Smooth muscle cell (in vitro differentiated cells): ENCODE data around the gene NRP1. TPM values are rescaled to one million over a fixed set of nuclear protein-coding genes. Genes with fewer than 3 reads are reported as not detected.

Experiments used
- DNase-seq: peaks from one replicate; lab custom pipeline; 2025; ENCODE audit not compliant: unreplicated experiment; lab: John Stamatoyannopoulos, UW
- H2AFZ ChIP-seq: fragments of 200-600 bp; sonication (generic); 2 replicates; pipeline ENCODE4 v1.6.0; 2016; ENCODE audit warnings: antibody characterized with exemption, low read depth, mild to moderate bottlenecking
- H3F3A ChIP-seq: fragments of 200-600 bp; sonication (generic); 2 replicates; pipeline ENCODE4 v1.6.0; 2017; ENCODE audit warnings: antibody characterized with exemption, low read depth
- H3K27ac ChIP-seq: fragments of 200-600 bp; sonication (generic); 2 replicates; pipeline ENCODE4 v1.5.1; 2016; ENCODE audit warnings: low read depth, mild to moderate bottlenecking
- H3K27me3 ChIP-seq: fragments of 200-600 bp; sonication (generic); 2 replicates; pipeline ENCODE4 v1.6.1; 2016; ENCODE audit warnings: low read depth, mild to moderate bottlenecking
- H3K36me3 ChIP-seq: fragments of 200-600 bp; sonication (generic); 2 replicates; pipeline ENCODE4 v1.5.1; 2016; ENCODE audit warnings: low read depth
- H3K4me1 ChIP-seq: fragments of 200-600 bp; sonication (generic); 2 replicates; pipeline ENCODE4 v1.5.1; 2016; ENCODE audit warnings: low read depth
- H3K4me2 ChIP-seq: fragments of 200-600 bp; sonication (generic); 2 replicates; pipeline ENCODE4 v1.6.0; 2016; ENCODE audit warnings: mild to moderate bottlenecking
- H3K4me3 ChIP-seq: fragments of 200-600 bp; sonication (generic); 2 replicates; pipeline ENCODE4 v1.5.1; 2016; ENCODE audit warnings: mild to moderate bottlenecking
- H3K79me2 ChIP-seq: fragments of 200-600 bp; sonication (generic); 2 replicates; pipeline ENCODE4 v1.6.0; 2016; ENCODE audit warnings: low read depth, mild to moderate bottlenecking
- H3K9ac ChIP-seq: fragments of 200-600 bp; sonication (generic); 2 replicates; pipeline ENCODE4 v1.6.0; 2016; ENCODE audit warnings: low read depth
- H3K9me3 ChIP-seq: fragments of 200-600 bp; sonication (generic); replicated peaks from 2 replicates; pipeline ENCODE4 v1.5.1; 2016; ENCODE audit warnings: low read depth
- H4K20me1 ChIP-seq: fragments of 200-600 bp; sonication (generic); 2 replicates; pipeline ENCODE4 v1.6.0; 2016; ENCODE audit warnings: low read depth
- WGBS: methylation state at CpG from one replicate; pipeline ENCODE4 v1.1.7; 2016; ENCODE audit warnings: low lambda C conversion rate; 5-methylcytosine and 5-hydroxymethylcytosine counted together
- polyA plus RNA-seq: library from polyadenylated mRNA; unstranded; fragments of >200 nt; fragmentation: Nextera tagmentation; extraction: Ambion mirVana; gene quantifications from 2 replicates; pipeline ENCODE4 v1.2.1, GENCODE V29; 2016
- total RNA-seq: library from RNA; depleted of rRNA; stranded (reverse); fragments of >200 nt; gene quantifications from 2 replicates; pipeline ENCODE4 v1.2.3, GENCODE V29; 2014
- TF ChIP-seq, protein P1 (sequence below): fragments of 200-600 bp; sonication (generic); IDR thresholded peaks from 2 replicates; pipeline ENCODE4 v1.5.1; 2017; ENCODE audit warnings: borderline replicate concordance, mild to moderate bottlenecking, antibody characterized with exemption; ENCODE audit not compliant: insufficient read depth, poor library complexity, severe bottlenecking

Gene NRP1
- total and polyA plus RNA-seq, 2 experiments from 2014 or later = 74.8 to 80.4 TPM

DNA sequence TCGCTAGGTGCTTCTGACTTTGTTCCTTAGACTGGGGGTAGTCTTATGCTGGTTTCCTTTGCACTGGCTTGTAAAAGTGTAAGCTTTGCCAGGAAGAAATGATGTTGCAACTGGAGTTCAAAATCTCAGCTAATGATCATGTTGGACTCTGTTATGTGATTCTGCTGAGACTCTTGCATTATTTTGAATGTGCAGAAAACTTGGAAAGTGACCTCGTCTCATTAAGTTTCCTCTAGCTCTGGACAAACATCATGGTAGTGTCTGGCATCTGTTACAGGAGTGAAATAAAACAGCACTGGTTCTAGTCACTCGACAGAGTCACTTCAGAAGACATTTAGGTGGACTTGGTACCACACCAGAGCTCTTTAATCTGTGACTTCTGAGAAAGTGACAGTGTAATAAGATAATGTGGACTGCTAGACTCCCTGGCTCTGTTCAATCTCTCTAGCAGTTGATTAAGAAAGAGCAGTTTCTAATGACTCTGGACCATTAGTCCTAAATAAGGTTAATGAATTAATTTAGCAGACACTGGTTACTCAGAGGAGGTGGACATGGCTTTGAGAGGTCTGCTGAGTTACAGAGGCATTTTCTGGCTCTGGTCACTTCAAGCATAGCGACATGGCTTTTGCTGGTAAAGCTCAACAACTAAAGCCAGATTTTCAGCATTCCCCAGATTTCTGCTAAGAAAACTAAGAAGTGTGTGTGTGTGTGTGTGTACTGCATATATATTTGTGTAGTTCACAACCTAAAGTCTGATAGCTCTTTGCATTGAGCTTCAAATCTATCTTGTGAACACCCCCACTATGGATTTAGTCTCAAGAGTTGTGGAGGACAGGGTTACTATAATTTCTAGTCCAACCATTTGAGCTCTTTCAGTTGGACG lies 2.0 kb downstream of the NRP1 start:
- peak overlapping the region; percentile 76 for H3K9ac ChIP-seq
- peaks cover 17% of the 10 kb centered on the region for H3K4me1 ChIP-seq
- H2AFZ ChIP-seq = peak overlapping the region; percentile 22
- no peaks in the 10 kb centered on the region for H4K20me1 ChIP-seq
- no peak for DNase-seq
- WGBS = 6% methylated on average over 5 of the region's 5 CpGs
- peak overlapping the region; percentile 96 for H3K4me3 ChIP-seq
- TF ChIP-seq, protein P1, sequence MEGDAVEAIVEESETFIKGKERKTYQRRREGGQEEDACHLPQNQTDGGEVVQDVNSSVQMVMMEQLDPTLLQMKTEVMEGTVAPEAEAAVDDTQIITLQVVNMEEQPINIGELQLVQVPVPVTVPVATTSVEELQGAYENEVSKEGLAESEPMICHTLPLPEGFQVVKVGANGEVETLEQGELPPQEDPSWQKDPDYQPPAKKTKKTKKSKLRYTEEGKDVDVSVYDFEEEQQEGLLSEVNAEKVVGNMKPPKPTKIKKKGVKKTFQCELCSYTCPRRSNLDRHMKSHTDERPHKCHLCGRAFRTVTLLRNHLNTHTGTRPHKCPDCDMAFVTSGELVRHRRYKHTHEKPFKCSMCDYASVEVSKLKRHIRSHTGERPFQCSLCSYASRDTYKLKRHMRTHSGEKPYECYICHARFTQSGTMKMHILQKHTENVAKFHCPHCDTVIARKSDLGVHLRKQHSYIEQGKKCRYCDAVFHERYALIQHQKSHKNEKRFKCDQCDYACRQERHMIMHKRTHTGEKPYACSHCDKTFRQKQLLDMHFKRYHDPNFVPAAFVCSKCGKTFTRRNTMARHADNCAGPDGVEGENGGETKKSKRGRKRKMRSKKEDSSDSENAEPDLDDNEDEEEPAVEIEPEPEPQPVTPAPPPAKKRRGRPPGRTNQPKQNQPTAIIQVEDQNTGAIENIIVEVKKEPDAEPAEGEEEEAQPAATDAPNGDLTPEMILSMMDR = no peak
- peaks cover 8% of the 10 kb centered on the region for H3K36me3 ChIP-seq
- peaks cover 69% of the 10 kb centered on the region for H3K79me2 ChIP-seq
- H3K27me3 ChIP-seq = no peaks in the 10 kb centered on the region
- H3K4me2 ChIP-seq = peak overlapping the region; percentile 99
- peak overlapping the region; percentile 83 for H3K27ac ChIP-seq
- H3F3A ChIP-seq = peaks cover 10% of the 10 kb centered on the region
- no peaks in the 10 kb centered on the region for H3K9me3 ChIP-seq

DNA sequence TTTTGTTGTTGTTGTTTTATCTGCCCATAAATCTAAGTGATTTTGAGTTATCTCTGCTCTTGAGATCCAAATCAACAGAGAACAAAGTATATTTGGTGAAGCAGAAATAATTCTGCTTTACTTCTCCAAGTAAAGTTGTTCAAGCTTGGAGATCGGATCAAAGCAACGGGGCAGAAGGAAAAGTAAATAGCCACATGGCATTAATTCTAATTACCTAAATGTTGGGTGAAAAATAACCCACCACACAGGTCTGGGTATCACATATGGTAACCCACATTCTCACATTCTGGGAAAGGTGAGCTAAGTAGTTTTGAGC lies 3.1 kb downstream of the NRP1 start:
- Histone ChIP-seq H3K4me2 (peak overlapping the region; percentile 99), H3K9ac (peak overlapping the region; percentile 76), H3K9me3 (no peaks in the 10 kb centered on the region), H3K79me2 (peaks cover 80% of the 10 kb centered on the region), H3K36me3 (peaks cover 8% of the 10 kb centered on the region), H3K4me1 (peaks cover 17% of the 10 kb centered on the region), H3K27ac (peak overlapping the region; percentile 83), H3K27me3 (no peaks in the 10 kb centered on the region), H2AFZ (no peak overlapping the region), H3K4me3 (peak overlapping the region; percentile 96), H4K20me1 (no peaks in the 10 kb centered on the region), H3F3A (peaks cover 10% of the 10 kb centered on the region)
- DNase-seq = no peak
- 11% methylated on average over 2 of the region's 2 CpGs for WGBS
- TF ChIP-seq, protein P1 = no peak

DNA sequence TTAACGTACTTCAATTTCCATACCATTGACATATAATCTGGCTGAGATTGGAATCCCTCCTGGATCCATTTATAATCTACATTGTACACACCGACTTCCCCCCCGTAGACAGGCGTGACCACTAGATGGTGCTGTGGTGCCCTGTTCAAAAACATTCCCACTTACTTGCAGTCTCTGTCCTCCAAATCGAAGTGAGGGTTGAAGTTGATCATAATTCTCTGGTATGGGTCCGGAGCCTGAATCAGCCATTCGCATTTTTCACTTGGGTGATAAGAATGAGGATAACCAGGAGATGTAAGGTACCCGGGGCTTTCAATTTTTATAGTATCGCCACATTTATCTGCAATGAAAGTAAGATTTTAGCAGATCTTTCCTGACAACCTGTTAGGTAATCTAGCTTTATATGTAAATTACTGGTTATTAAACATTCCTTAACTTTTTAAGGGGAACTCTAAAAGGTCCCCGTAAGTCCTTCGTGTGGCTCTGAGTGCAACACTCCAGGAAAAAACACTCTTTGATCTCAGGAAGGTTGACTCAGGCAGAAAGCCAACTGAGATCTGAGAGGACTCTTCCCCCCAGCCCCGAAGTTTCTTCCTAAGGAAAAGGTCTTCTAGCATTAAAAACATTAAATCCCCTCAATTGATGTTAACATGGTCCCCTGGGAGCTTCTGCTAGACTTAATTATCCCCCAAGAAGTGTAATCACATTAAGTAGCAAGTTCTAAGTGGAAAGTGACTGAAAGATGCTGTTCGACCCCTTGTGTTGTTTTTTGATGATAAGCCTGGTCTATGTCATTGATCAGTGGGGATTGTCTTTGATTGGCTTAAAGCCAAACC lies 3.7 kb downstream of the NRP1 start:
- Histone ChIP-seq H3K27me3 (no peaks in the 10 kb centered on the region), H3K9ac (peak overlapping the region; percentile 76), H4K20me1 (no peaks in the 10 kb centered on the region), H3F3A (peaks cover 10% of the 10 kb centered on the region), H3K27ac (peak overlapping the region; percentile 83), H2AFZ (peak overlapping the region; percentile 35), H3K9me3 (no peaks in the 10 kb centered on the region), H3K4me1 (peaks cover 17% of the 10 kb centered on the region), H3K36me3 (peaks cover 8% of the 10 kb centered on the region), H3K4me3 (peak overlapping the region; percentile 96), H3K79me2 (peaks cover 86% of the 10 kb centered on the region), H3K4me2 (peak overlapping the region; percentile 99)
- 7% methylated on average over 13 of the region's 13 CpGs for WGBS
- TF ChIP-seq, protein P1 = peak; percentile 91
- peak; percentile 32 for DNase-seq
